CD4-positive, alpha-beta T cell treated with Interferon alpha-2 for 1 hour (primary cell): ENCODE measurements around the gene NAPG.
"Not testable (repeated sequence)": the region's sequence is repeated elsewhere in the genome, so short reads cannot be mapped to it uniquely, and the experiment has no call there.

Experiments
- DNase-seq, 2 donors: peaks; one replicate each; pipeline ENCODE4 v3.0.0-alpha.2; 2020 to 2022

NAPG gene

GRCh38 chr18:10525697-10526560, at the start of gene NAPG:
Gene NAPG (plus strand): TSS chr18:10526027. CDS start chr18:10526103, 76 bp downstream.
- peak; percentile 93 to 95 for DNase-seq

GRCh38 chr18:10476338-10476791, 49.5 kb upstream of the NAPG start:
- DNase-seq: no peak

GRCh38 chr18:10477121-10477862, 48.5 kb upstream of the NAPG start:
- DNase-seq: no peak

GRCh38 chr18:10477863-10478260, 48.0 kb upstream of the NAPG start:
- DNase-seq: no peak

- DNase-seq: no peak
These were observed 44.0 kb upstream of the NAPG start for GRCh38 chr18:10481831-10482230.

GRCh38 chr18:10482363-10482984, 43.4 kb upstream of the NAPG start:
- no peak for DNase-seq

GRCh38 chr18:10482985-10483949, 42.6 kb upstream of the NAPG start:
- DNase-seq: peak in 1 of 2 donors; percentile 6

GRCh38 chr18:10485475-10485874, 40.4 kb upstream of the NAPG start:
- DNase-seq: no peak

- no peak for DNase-seq
These were observed 39.5 kb upstream of the NAPG start for GRCh38 chr18:10486362-10486761.

GRCh38 chr18:10487154-10487553, 38.7 kb upstream of the NAPG start:
- no peak for DNase-seq

- no peak for DNase-seq
These were observed 37.8 kb upstream of the NAPG start for GRCh38 chr18:10488017-10488416.

GRCh38 chr18:10490401-10491165, 35.2 kb upstream of the NAPG start:
- peak; percentile 60 to 70 for DNase-seq

GRCh38 chr18:10495936-10496335, 29.9 kb upstream of the NAPG start:
- DNase-seq: no peak

- no peak for DNase-seq
These were observed 28.5 kb upstream of the NAPG start for GRCh38 chr18:10497206-10497749.

- no peak for DNase-seq
These were observed 26.6 kb upstream of the NAPG start for GRCh38 chr18:10499230-10499629.

- DNase-seq: no peak
These were observed 25.8 kb upstream of the NAPG start for GRCh38 chr18:10500038-10500437.

GRCh38 chr18:10504723-10505122, 21.1 kb upstream of the NAPG start:
- no peak for DNase-seq

GRCh38 chr18:10505892-10506291, 19.9 kb upstream of the NAPG start:
- not testable (repeated sequence) for DNase-seq

GRCh38 chr18:10508591-10508990, 17.2 kb upstream of the NAPG start:
- DNase-seq: no peak

- no peak for DNase-seq
These were observed 14.6 kb upstream of the NAPG start for GRCh38 chr18:10511236-10511635.

- no peak for DNase-seq
These were observed 11.7 kb upstream of the NAPG start for GRCh38 chr18:10514082-10514481.
